GM12878 (cell line): Measurements from ENCODE around the gene SOHLH2. TPM values are rescaled to one million over a fixed set of nuclear protein-coding genes. Genes with fewer than 3 reads are reported as not detected.

ENCODE experiments used
- ATAC-seq: fragments of 200-7000 bp; cut with Tn5 transposase; 3 replicates; pipeline ENCODE4 v1.9.1; 2020; ENCODE audit warnings: mild to moderate bottlenecking, moderate library complexity
- BruUV-seq: library from RNA; stranded (reverse); fragments of 400-500 nt; replicated peaks from 2 replicates; lab custom pipeline; 2021; lab: Mats Ljungman, UMichigan
- CTCF ChIA-PET: fragments of 300-600 bp; sonication (Branson Sonifier 250); formaldehyde crosslinking; extraction: SDS; loops from one replicate; lab custom pipeline; 2021; ENCODE audit warnings: inconsistent platforms; lab: Yijun Ruan, JAX
- POLR2A ChIA-PET: fragments of 350-600 bp; formaldehyde crosslinking; extraction: SDS; loops from one replicate; lab custom pipeline; 2021; ENCODE audit warnings: inconsistent platforms; lab: Charles Lee
- RAD21 ChIA-PET: fragments of 300-600 bp; sonication (Branson Sonifier 250); formaldehyde crosslinking; loops from one replicate; lab custom pipeline; 2023; ENCODE audit warnings: antibody characterized with exemption; ENCODE audit not compliant: unreplicated experiment; lab: Charles Lee
- SMC1A ChIA-PET: fragments of 300-600 bp; sonication (Branson Sonifier 250); formaldehyde crosslinking; loops from one replicate; lab custom pipeline; 2023; ENCODE audit not compliant: unreplicated experiment, uncharacterized antibody; lab: Charles Lee
- DNase-seq: peaks from one replicate; pipeline ENCODE4 v3.0.0-alpha.2; 2011; ENCODE audit warnings: low read depth, low spot score
- FAIRE-seq: peaks from 3 replicates; lab custom pipeline; 2011; peaks lifted over from hg19 to GRCh38; lab: Jason Lieb, UNC
- H2AFZ ChIP-seq: 2 replicates; pipeline ENCODE4 v1.6.0; 2011; ENCODE audit warnings: low read depth, low read length, control low read depth; ENCODE audit not compliant: control insufficient read depth
- H3K27ac ChIP-seq: 2 replicates; pipeline ENCODE4 v1.5.1; 2011; ENCODE audit warnings: control low read depth; ENCODE audit not compliant: control insufficient read depth, insufficient read depth
- H3K27me3 ChIP-seq, 2 experiments: replicated peaks in 1 of 2; 2 replicates each; pipeline versions ENCODE4 v1.6.0 to v1.6.1; 2011; ENCODE audit warnings: low read length in 1 of 2; ENCODE audit not compliant: control insufficient read depth in 2 of 2, insufficient read depth in 2 of 2
- H3K36me3 ChIP-seq, 2 experiments: 2 replicates each; pipeline ENCODE4 v1.5.1; 2011; ENCODE audit warnings: low read length in 1 of 2; ENCODE audit not compliant: control insufficient read depth in 2 of 2, insufficient read depth in 2 of 2
- H3K4me1 ChIP-seq: 2 replicates; pipeline ENCODE4 v1.6.1; 2011; ENCODE audit warnings: mild to moderate bottlenecking, low read length, moderate library complexity, mixed read lengths; ENCODE audit not compliant: control insufficient read depth, insufficient read depth
- H3K4me2 ChIP-seq: 2 replicates; pipeline ENCODE4 v1.6.0; 2011; ENCODE audit warnings: control low read depth; ENCODE audit not compliant: control insufficient read depth, insufficient read depth
- H3K4me3 ChIP-seq: fragments of 200-600 bp; sonication (generic); 2 replicates; pipeline ENCODE4 v1.5.1; 2016
- H3K79me2 ChIP-seq: 2 replicates; pipeline ENCODE4 v1.6.0; 2011; ENCODE audit warnings: low read length; ENCODE audit not compliant: control insufficient read depth, insufficient read depth
- H3K9ac ChIP-seq: 2 replicates; pipeline ENCODE4 v1.8.0; 2011; ENCODE audit warnings: low read length, control low read depth, mixed read lengths; ENCODE audit not compliant: control insufficient read depth, insufficient read depth
- H3K9me3 ChIP-seq: replicated peaks from 3 replicates; pipeline ENCODE4 v1.5.1; 2011; ENCODE audit warnings: mild to moderate bottlenecking, low read length; ENCODE audit not compliant: control insufficient read depth, insufficient read depth
- H4K20me1 ChIP-seq: 2 replicates; pipeline ENCODE4 v1.6.0; 2011; ENCODE audit not compliant: control insufficient read depth, insufficient read depth
- BCL3 ChIP-seq: IDR thresholded peaks from 2 replicates; pipeline ENCODE4 v1.6.1; 2011; ENCODE audit warnings: borderline replicate concordance, low read depth, mild to moderate bottlenecking, moderate library complexity, low read length; ENCODE audit not compliant: insufficient read depth, poor library complexity, severe bottlenecking
- E2F4 ChIP-seq: IDR thresholded peaks from 2 replicates; pipeline ENCODE4 v1.6.1; 2012; ENCODE audit warnings: low read depth, low read length, improper control_type of control experiment
- NFYA ChIP-seq: IDR thresholded peaks from 2 replicates; pipeline ENCODE4 v1.6.1; 2011; ENCODE audit warnings: low read depth, mild to moderate bottlenecking, low read length, improper control_type of control experiment, borderline replicate concordance
- NR2F1 ChIP-seq: fragments of 450-650 bp; conservative IDR thresholded peaks from 2 replicates; pipeline ENCODE4 v1.6.1; 2017; ENCODE audit warnings: mild to moderate bottlenecking
- SIX5 ChIP-seq: IDR thresholded peaks from 2 replicates; pipeline ENCODE4 v1.6.1; 2011; ENCODE audit warnings: mild to moderate bottlenecking, low read depth, low read length, moderate library complexity; ENCODE audit not compliant: severe bottlenecking
- TBL1XR1 ChIP-seq: IDR thresholded peaks from 2 replicates; pipeline ENCODE4 v1.6.1; 2012; ENCODE audit warnings: low read depth, low read length, improper control_type of control experiment
- ZNF622 ChIP-seq: fragments of 450-650 bp; IDR thresholded peaks from 2 replicates; pipeline ENCODE4 v1.6.1; 2017; ENCODE audit warnings: mild to moderate bottlenecking, inconsistent platforms
- WGBS: methylation state at CpG from one replicate; pipeline ENCODE4 v1.1.6; 2016; ENCODE audit warnings: low lambda C conversion rate; ENCODE audit not compliant: insufficient replicate concordance, insufficient coverage; ENCODE audit errors: missing lambda C conversion rate; 5-methylcytosine and 5-hydroxymethylcytosine counted together
- in situ Hi-C: fragments of 300-500 bp; cut with MboI; formaldehyde crosslinking; loops from 9 replicates; pipeline ENCODE4 v1.14.3; 2018; ENCODE audit warnings: mixed read lengths
- intact Hi-C: fragments of 100-400 bp; cut with micrococcal nuclease; formaldehyde crosslinking; loops from one replicate; pipeline ENCODE4 v1.14.2; 2022; ENCODE audit not compliant: unreplicated experiment
- polyA plus RNA-seq, 11 experiments: library from polyadenylated mRNA; depleted of rRNA in 4 of 11; unstranded in 6 of 11; stranded (reverse) in 5 of 11; fragments of >200 nt; fragmentation: Nextera tagmentation in 4 of 11; fragmentation: Illumina TruSeq in 1 of 11; extraction: Ambion mirVana in 4 of 11; extraction: Trizol in 1 of 11; gene quantifications; 1 replicate in 1 of 11; 2 replicates in 10 of 11; pipeline versions ENCODE4 v1.2.1 to v1.2.3, GENCODE V29; 2011 to 2016; ENCODE audit warnings: inconsistent platforms in 2 of 11, missing spikeins in 2 of 11, low read depth in 1 of 11
- total RNA-seq, 4 experiments: library from RNA; depleted of rRNA in 3 of 4; stranded (reverse); fragments of >200 nt in 3 of 4; fragmentation: Illumina TruSeq in 1 of 4; extraction: Trizol in 1 of 4; gene quantifications; 2 replicates each; pipeline versions ENCODE4 v1.2.1 to v1.2.3, GENCODE V29; 2013 to 2021
- TF ChIP-seq, protein P1 (sequence below): fragments of 450-650 bp; IDR thresholded peaks from 2 replicates; pipeline ENCODE4 v1.6.1; 2017; ENCODE audit warnings: mild to moderate bottlenecking, moderate library complexity
- TF ChIP-seq, protein P2 (sequence below): fragments of 450-650 bp; IDR thresholded peaks from 2 replicates; pipeline ENCODE4 v1.6.1; 2017; ENCODE audit warnings: mild to moderate bottlenecking

SOHLH2 gene
- total and polyA plus RNA-seq, 10 of the 15 experiments (the other 5 are each of a cell fraction or from before 2014, with no cell fraction given): 2.4 TPM; not detected in 9

- Histone ChIP-seq H3K9me3 (no peaks in the 10 kb centered on the region), H3K4me3 (no peak overlapping the region), H3K79me2 (no peaks in the 10 kb centered on the region), H3K27ac (no peak overlapping the region), H3K9ac (no peak overlapping the region), H2AFZ (no peak overlapping the region), H4K20me1 (no peaks in the 10 kb centered on the region), H3K36me3 (no peaks in the 10 kb centered on the region), H3K4me1 (no peaks in the 10 kb centered on the region), H3K4me2 (no peak overlapping the region), H3K27me3 (no peaks in the 10 kb centered on the region)
- ChIA-PET POLR2A (no interaction called here), CTCF (no interaction called here), SMC1A (no interaction called here), RAD21 (no interaction called here)
- 25% methylated on average over 3 of the region's 3 CpGs for WGBS
- BruUV-seq: no TSS peak
- ATAC-seq (no peak), DNase-seq (no peak), FAIRE-seq (no peak)
- in situ Hi-C loops: no loop called here
- intact Hi-C loops: no loop called here
- TF ChIP-seq, protein P1, sequence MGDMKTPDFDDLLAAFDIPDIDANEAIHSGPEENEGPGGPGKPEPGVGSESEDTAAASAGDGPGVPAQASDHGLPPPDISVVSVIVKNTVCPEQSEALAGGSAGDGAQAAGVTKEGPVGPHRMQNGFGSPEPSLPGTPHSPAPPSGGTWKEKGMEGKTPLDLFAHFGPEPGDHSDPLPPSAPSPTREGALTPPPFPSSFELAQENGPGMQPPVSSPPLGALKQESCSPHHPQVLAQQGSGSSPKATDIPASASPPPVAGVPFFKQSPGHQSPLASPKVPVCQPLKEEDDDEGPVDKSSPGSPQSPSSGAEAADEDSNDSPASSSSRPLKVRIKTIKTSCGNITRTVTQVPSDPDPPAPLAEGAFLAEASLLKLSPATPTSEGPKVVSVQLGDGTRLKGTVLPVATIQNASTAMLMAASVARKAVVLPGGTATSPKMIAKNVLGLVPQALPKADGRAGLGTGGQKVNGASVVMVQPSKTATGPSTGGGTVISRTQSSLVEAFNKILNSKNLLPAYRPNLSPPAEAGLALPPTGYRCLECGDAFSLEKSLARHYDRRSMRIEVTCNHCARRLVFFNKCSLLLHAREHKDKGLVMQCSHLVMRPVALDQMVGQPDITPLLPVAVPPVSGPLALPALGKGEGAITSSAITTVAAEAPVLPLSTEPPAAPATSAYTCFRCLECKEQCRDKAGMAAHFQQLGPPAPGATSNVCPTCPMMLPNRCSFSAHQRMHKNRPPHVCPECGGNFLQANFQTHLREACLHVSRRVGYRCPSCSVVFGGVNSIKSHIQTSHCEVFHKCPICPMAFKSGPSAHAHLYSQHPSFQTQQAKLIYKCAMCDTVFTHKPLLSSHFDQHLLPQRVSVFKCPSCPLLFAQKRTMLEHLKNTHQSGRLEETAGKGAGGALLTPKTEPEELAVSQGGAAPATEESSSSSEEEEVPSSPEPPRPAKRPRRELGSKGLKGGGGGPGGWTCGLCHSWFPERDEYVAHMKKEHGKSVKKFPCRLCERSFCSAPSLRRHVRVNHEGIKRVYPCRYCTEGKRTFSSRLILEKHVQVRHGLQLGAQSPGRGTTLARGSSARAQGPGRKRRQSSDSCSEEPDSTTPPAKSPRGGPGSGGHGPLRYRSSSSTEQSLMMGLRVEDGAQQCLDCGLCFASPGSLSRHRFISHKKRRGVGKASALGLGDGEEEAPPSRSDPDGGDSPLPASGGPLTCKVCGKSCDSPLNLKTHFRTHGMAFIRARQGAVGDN: no peak
- TF ChIP-seq SIX5: no peak
- TF ChIP-seq BCL3: no peak
- no peak for TF ChIP-seq NR2F1
- TF ChIP-seq TBL1XR1: no peak
- no peak for TF ChIP-seq ZNF622
- TF ChIP-seq, protein P2, sequence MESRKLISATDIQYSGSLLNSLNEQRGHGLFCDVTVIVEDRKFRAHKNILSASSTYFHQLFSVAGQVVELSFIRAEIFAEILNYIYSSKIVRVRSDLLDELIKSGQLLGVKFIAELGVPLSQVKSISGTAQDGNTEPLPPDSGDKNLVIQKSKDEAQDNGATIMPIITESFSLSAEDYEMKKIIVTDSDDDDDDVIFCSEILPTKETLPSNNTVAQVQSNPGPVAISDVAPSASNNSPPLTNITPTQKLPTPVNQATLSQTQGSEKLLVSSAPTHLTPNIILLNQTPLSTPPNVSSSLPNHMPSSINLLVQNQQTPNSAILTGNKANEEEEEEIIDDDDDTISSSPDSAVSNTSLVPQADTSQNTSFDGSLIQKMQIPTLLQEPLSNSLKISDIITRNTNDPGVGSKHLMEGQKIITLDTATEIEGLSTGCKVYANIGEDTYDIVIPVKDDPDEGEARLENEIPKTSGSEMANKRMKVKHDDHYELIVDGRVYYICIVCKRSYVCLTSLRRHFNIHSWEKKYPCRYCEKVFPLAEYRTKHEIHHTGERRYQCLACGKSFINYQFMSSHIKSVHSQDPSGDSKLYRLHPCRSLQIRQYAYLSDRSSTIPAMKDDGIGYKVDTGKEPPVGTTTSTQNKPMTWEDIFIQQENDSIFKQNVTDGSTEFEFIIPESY: no peak
- TF ChIP-seq NFYA: no peak
- no peak for TF ChIP-seq E2F4
These were observed 16.9 kb upstream of the SOHLH2 start for GRCh38 chr13:36231236-36231635.
